GM19043 (cell line): ENCODE measurements around the gene NEURL4.
"Not testable (repeated sequence)": the region's sequence is repeated elsewhere in the genome, so short reads cannot be mapped to it uniquely, and the experiment has no call there.

Source experiments
- ATAC-seq: cut with Tn5 transposase; IDR thresholded peaks from one replicate; pipeline ENCODE4 v1.9.1; 2021; ENCODE audit warnings: low read depth; ENCODE audit not compliant: unreplicated experiment

Gene NEURL4

DNA sequence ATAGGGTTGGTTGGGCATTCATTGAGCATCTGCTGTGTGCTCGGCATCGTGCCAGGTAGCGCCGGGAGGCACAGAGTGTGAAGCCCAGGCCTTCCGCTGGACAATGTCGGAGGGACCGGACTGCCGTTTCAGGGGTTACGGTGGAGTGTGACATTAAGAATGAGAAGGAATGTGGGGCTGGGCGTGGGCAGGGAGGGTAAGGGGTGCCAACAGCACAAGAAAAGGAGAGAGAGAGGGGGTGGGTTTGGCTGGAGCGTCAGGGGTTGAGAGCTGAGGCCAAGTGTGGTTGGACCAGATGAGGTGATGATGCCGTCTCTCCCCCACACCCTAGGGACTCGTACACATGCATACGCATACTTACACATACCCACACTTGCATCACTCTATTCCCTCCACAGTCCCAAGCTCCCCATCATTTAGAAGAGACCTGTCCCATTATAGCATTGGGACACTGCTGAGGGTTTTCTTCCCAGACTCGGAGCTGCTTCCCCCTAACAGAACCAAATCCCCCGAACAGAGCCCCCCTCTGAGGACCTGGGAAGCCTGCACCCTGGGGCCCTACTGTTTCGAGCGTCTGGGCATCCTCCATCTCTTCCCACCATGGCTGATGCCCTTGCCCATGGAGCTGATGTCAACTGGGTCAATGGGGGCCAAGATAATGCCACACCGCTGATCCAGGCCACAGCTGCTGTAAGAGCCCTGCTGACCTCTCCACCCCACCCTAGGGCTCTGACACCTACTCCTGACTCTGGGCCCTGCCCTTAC lies 19.5 kb upstream of the NEURL4 start:
- ATAC-seq = no peak

DNA sequence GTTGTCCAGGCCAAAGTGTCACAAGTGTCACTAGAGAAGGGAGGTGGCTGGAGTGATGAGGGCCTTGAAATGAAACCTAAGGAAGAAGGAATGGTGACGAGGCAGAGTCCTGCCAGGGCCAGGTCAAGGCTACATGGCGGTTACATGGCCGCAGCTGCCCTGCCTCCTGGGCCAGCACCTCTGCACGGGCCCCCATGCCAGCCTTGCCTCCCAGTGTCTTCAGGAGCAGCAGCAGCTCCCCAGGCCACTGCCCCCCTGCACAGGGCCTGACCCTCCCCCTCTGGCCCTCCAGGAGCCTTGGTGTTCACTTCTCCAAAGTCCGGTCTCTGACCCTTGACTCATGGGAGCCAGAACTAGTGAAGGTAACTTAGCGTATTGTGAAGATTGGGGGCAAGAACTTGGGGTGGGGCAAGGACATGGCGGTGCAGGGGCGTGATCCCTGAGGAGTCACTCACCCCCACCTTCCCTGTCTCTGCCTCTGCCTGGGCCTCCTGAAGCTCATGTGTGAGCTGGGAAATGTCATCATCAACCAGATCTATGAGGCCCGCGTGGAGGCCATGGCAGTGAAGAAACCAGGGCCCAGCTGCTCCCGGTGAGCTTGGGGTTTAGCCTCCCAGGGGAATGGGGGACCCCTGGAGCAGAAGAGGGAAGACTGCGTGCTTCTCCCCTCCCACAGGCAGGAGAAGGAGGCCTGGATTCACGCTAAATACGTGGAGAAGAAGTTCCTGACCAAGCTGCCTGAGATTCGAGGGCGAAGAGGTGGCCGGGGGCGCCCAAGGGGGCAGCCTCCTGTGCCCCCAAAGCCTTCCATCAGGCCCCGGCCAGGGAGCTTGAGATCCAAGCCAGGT lies 18.7 kb upstream of the NEURL4 start:
- no peak for ATAC-seq

- no peak for ATAC-seq
These were observed 17.9 kb upstream of the NEURL4 start for GRCh38 chr17:7346761-7347614.

DNA sequence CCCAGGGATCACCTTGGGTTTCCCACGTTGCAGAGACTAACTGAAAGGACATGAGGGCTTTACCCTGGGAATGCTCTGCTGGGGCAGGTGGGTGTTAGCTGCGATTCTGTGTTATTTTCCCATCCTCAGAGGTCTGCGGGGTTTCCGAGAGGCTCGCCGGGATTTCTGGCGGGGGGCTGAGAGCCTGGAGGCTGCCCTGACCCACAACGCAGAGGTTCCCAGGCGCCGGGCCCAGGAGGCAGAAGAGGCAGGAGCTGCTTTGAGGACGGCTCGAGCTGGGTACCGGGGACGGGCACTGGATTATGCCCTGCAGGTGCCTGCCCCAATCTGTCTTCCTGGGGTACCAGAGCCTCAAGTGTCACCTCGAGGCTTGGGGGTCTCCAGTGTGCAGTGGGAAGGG lies 14.1 kb upstream of the NEURL4 start:
- no peak for ATAC-seq

GRCh38 chr17:7341842-7342241 lies 12.7 kb upstream of the NEURL4 start:
- no peak for ATAC-seq

DNA sequence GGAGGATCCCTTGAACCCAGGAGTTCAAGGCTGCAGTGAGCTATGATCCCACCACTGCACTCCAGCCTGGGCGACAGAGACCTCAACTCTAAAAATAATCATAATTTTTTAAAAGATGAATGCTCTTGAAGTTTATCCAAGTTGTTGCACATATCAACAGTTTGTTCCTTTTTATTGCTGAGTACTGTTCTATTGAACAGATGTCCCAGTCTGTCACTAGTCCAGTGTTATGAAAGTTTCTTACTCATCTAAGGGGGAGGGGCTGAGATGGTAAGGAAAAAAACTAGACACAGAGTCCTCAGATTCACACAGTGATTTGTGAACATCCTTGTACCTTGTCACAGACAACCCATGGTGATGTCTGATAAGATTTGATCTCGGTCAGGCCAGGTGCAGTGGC lies 11.0 kb upstream of the NEURL4 start:
- no peak for ATAC-seq

DNA sequence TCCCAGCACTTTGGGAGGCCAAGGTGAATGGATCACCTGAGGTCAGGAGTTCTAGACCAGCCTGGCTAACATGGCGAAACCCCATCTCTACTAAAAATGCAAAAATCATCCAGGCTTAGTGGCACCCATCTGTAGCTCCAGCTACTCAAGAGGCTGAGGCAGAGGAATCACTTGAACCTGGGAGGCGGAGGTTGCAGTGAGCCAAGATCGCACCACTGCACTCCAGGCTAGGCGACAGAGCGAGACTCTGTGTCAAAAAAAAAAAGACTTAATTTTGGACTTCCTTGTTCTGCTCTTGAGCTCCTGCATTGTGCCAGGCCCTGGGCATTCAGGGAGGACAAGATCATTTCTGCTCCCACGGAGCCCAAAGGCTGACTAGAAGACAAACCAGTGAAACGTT lies 8.5 kb upstream of the NEURL4 start:
- ATAC-seq = not testable (repeated sequence)

- peak; percentile 57 for ATAC-seq
These were observed 7.4 kb upstream of the NEURL4 start, which contains the start of gene ACAP1 for GRCh38 chr17:7336240-7337175. TSS of gene ACAP1 (plus strand) at chr17:7336529. CDS start at chr17:7336735, 206 bp downstream.

DNA sequence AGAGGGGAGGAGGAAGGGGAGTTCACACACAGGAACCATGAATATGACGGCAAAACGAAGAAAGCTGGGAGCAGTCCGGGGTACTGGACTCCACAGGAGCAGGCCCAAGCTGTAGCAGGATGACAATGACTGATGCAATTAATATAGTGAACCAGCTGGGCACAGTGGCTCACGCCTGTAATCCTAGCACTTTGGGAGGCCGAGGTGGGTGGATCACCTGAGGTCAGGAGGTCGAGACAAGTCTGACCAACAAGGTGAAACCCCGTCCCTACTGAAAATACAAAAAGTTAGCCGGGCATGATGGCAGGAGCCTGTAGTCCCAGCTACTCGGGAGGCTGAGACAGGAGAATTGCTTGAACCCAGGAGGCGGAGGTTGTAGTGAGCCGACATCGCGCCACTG lies 6.6 kb upstream of the NEURL4 start:
- ATAC-seq = not testable (repeated sequence)

DNA sequence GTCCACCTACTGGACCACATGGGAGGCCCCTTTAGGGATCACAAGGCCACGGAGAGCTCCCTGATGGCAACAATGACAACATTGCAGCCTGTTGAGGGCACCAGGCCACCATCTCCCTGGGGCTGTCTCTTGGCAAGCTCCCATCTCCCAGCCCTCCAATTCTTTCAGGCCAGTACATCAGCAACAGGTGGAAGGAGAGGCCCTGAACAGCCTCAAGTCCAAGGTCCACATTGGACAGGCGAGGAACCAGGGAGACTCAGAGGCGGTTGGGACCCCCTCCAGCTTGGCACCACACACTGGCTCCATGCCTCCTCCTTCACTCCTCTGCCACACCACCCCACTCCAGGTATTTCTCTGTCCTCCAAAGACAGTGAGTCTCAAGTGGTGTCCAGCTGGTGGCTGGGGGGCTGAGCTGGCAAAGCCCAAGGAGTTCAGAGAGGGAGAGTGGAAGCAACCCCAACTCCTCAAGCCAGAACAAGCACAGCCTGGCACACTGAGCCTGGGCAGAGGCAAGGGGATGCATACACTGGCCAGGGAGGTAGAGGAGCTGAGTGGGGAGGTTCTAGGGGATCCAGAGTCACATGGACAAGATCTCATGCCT lies 5.9 kb upstream of the NEURL4 start:
- ATAC-seq = no peak

DNA sequence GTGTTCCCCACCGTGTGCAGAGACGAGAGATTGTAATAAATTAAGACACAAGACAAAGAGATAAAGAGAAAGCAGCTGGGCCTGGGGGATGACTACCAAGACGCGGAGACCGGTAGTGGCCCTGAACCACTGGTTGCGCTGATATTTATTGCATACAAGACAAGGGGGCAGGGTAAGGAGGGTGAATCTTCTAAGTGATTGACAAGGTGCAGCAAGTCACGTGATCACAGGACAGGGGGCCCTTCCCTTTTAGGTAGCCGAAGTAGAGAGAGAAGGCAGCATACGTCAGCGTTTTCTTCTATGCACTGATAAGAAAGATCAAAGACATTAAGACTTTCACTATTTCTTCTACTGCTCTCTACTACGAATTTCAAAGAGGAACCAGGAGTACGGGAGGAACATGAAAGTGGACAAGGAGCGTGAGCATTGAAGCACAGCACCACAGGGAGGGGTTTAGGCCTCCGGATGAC lies 3.5 kb upstream of the NEURL4 start:
- not testable (repeated sequence) for ATAC-seq

GRCh38 chr17:7332111-7332510 lies 3.0 kb upstream of the NEURL4 start:
- no peak for ATAC-seq

GRCh38 chr17:7330638-7331015 lies 1.5 kb upstream of the NEURL4 start:
- ATAC-seq = no peak

GRCh38 chr17:7329997-7330637 lies 982 bp upstream of the NEURL4 start:
- ATAC-seq = peak; percentile 28

GRCh38 chr17:7329374-7329996 lies 350 bp upstream of the NEURL4 start:
- ATAC-seq = peak; percentile 46

GRCh38 chr17:7328009-7328408 lies 1.1 kb downstream of the NEURL4 start:
- ATAC-seq = no peak

DNA sequence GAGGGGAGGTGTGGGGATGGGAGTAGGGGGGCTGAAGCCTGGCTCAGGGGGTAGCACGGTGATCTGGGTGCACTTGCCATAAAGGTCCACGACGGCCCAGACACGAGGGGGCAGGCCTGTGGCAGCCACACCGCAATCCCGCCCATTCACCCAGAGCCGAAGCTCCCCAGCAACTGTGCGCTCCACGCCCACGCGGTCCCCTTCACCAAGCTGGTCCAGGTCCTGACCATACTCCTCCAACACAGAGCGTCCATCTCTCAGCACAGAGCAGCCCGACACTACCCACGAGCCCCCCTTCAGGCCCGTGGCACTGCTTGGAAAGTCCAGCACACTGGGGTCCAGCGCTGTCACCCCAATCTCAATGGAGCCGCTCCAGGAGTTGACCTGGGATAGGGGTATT lies 1.6 kb downstream of the NEURL4 start:
- ATAC-seq = no peak

DNA sequence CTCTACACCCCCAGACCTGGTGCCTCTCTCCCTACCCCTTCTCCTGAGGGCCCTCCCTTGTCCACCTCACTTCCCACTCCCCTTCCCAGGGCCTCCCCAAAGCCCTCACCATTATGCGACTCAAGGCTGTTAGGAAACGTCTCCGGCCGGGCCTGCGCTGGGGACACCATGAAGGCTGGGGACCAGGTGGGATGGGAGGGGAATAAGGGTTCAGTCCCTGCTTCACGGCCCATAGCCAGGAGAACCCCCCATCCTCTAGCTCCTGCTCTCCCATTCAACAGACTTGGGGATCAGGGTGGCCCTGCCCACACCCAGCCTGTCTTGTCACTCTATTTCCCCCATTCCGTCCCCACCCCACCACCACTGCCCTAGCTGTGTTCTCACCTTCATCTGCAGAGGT lies 2.1 kb downstream of the NEURL4 start:
- ATAC-seq = no peak
